Motor neuron (in vitro differentiated cells): ENCODE data around the gene KATNAL1. TPM values are rescaled to one million over a fixed set of nuclear protein-coding genes. Genes with fewer than 3 reads are reported as not detected.

Source experiments
- ATAC-seq, 8 experiments: fragments of 200-7000 bp; cut with Tn5 transposase; replicated peaks in 6 of 8; 2 replicates each; pipeline ENCODE4 v1.8.0; 2021; ENCODE audit warnings: mild to moderate bottlenecking in 8 of 8, moderate library complexity in 8 of 8
- H3K27ac ChIP-seq, 2 donors: fragments of 250-450 bp; sonication (Bioruptor Pico); 2 replicates each; pipeline ENCODE4 v1.9.0; 2021; ENCODE audit warnings: antibody characterized with exemption in 2 of 2, mild to moderate bottlenecking in 2 of 2, moderate library complexity in 1 of 2
- H3K4me1 ChIP-seq, 2 donors: fragments of 250-450 bp; sonication (Bioruptor Pico); replicated peaks in 1 of 2; 2 replicates each; pipeline ENCODE4 v1.6.1; 2021; ENCODE audit warnings: antibody characterized with exemption in 2 of 2, mild to moderate bottlenecking in 2 of 2, moderate library complexity in 1 of 2
- H3K4me3 ChIP-seq, 5 donors: fragments of 250-450 bp; sonication (Bioruptor Pico); 2 replicates each; pipeline ENCODE4 v1.9.0; 2021; ENCODE audit warnings: antibody characterized with exemption in 5 of 5, mild to moderate bottlenecking in 5 of 5, moderate library complexity in 4 of 5
- WGBS, 10 experiments: fragments of 450-650 bp; shearing (Covaris generic); methylation state at CpG; one replicate each; pipeline ENCODE4 v1.0.0; 2022; 5-methylcytosine and 5-hydroxymethylcytosine counted together
- in situ Hi-C, 9 experiments: fragments of 400-800 bp; cut with MboI; loops; one replicate each; pipeline ENCODE4 v1.15.0; 2021; ENCODE audit warnings: low sequenced_read_pairs in 9 of 9, low pct_unique_long_range_greater_than_20kb in 2 of 9; ENCODE audit not compliant: unreplicated experiment in 9 of 9
- total RNA-seq, 8 experiments: library from RNA; unstranded; fragments of 300-600 nt; gene quantifications; 2 replicates each; pipeline versions ENCODE4 v1.2.3 to v1.2.4, GENCODE V29; 2022

KATNAL1 gene
- total RNA-seq, 8 experiments from 2014 or later = 5.2 to 46.6 (median 36.6) TPM

DNA sequence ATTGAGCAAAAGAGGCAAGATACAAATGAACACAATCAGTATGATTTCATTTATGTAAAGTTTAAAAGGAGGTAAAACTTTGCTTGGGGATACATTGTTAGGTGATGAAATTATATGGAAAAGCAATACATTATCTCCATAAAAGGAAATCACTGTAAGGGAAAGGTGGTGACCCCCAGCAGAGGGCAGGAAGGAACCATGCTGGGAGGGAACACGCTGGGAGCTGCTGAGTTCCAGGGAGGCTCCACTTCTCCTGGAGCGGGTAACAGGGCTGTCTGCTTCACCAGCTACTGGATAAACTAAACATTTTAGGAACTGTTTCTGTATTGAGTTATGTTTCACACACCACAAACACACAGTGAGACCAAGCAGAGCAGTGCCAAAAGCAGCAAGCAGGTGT, 91.2 kb downstream of the KATNAL1 start:
- WGBS, 10 experiments = 75 to 89% (median 85%) methylated on average over 2 of the region's 2 CpGs; no CpG with 5 or more reads in 6 of the 10 experiments
- no peak overlapping the region for H3K27ac ChIP-seq
- no peak overlapping the region for H3K4me3 ChIP-seq
- in situ Hi-C loops = no loop called here
- ATAC-seq = no peak
- H3K4me1 ChIP-seq = peaks cover 3 to 16% of the 10 kb centered on the region in 2 donors

DNA sequence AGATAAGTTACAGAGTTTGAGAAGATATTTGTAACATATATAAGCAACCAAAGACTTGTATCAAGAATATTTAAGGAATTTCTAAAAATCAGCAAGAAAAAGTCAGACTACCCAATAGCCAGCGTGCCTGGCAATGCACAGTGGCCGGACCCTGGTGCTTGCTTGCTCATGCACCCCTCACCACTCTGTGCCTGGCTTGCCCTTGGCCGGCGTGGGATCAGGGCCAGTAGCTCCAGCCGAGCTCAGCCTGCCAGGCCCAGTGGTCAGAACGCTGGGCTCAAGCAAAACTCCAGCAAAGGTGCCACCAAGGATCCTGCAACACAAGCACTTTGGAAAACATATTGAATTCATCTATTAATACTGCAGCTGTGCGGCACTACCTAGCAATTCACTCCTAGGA, 95.1 kb downstream of the KATNAL1 start:
- H3K4me3 ChIP-seq = no peak overlapping the region
- H3K27ac ChIP-seq = no peak overlapping the region
- in situ Hi-C loops = no loop called here
- ATAC-seq = peak in 1 of 8 experiments; percentile 31
- H3K4me1 ChIP-seq = peaks cover 3 to 20% of the 10 kb centered on the region in 2 donors
- WGBS, 10 experiments = 80 to 100% (median 97%) methylated on average over 1 to 7 of the region's 7 CpGs; no CpG with 5 or more reads in 2 of the 10 experiments

DNA sequence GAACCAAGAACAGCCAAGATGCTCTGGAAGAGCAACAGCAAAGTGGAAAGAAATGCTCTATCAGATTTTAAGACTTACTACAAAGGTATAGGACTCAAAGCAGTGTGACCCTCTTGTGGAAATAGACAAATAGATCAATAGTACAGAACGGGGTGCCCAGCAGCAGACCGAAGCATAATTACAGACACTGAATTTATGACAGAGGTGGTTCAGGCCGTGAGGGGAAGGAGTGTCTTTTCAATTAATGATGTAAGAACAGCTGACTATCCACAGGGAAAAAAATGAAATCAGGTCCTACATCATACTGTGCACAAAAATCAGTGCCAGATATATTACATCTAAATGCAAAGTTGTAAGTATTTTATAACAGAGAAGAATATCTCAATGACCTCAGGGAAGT, 95.6 kb downstream of the KATNAL1 start:
- peaks cover 3 to 20% of the 10 kb centered on the region in 2 donors for H3K4me1 ChIP-seq
- in situ Hi-C loops = no loop called here
- no peak overlapping the region for H3K27ac ChIP-seq
- no peak overlapping the region for H3K4me3 ChIP-seq
- WGBS, 10 experiments = 20 to 88% (median 63%) methylated on average over 1 to 3 of the region's 3 CpGs; no CpG with 5 or more reads in 4 of the 10 experiments
- peak in 5 of 8 experiments; percentile 73 to 97 (median 87) for ATAC-seq

GRCh38 chr13:30204564-30204963, 102.8 kb downstream of the KATNAL1 start:
- Histone ChIP-seq H3K4me1 (peaks cover 0 to 7% of the 10 kb centered on the region in 2 donors), H3K27ac (no peak overlapping the region), H3K4me3 (no peak overlapping the region)
- no peak for ATAC-seq
- in situ Hi-C loops = no loop called here
- WGBS, 10 experiments = 82 to 100% (median 100%) methylated on average over 1 to 3 of the region's 3 CpGs; no CpG with 5 or more reads in 3 of the 10 experiments

- H3K27ac ChIP-seq = peak overlapping the region; percentile 11 to 55
- WGBS, 10 experiments = 0 to 100% (median 16%) methylated on average over 1 to 3 of the region's 3 CpGs; no CpG with 5 or more reads in 3 of the 10 experiments
- no peak overlapping the region for H3K4me3 ChIP-seq
- in situ Hi-C loops = no loop called here
- peaks cover 19 to 53% of the 10 kb centered on the region in 2 donors for H3K4me1 ChIP-seq
- peak in 5 of 8 experiments; percentile 99 to 100 (median 100) for ATAC-seq
Observed at GRCh38 chr13:30196025-30196424, 111.3 kb downstream of the KATNAL1 start.

- H3K27ac ChIP-seq = peak overlapping the region in 1 of 2 donors; percentile 55
- no peak overlapping the region for H3K4me3 ChIP-seq
- peaks cover 19 to 46% of the 10 kb centered on the region in 2 donors for H3K4me1 ChIP-seq
- in situ Hi-C loops = no loop called here
- 67 to 100% (median 94%) methylated on average over 1 to 6 of the region's 7 CpGs; no CpG with 5 or more reads in 4 of the 10 experiments for WGBS, 10 experiments
- no peak for ATAC-seq
Observed at GRCh38 chr13:30194906-30195305, 112.4 kb downstream of the KATNAL1 start.

- in situ Hi-C loops = no loop called here
- H3K27ac ChIP-seq = no peak overlapping the region
- 62 to 100% (median 75%) methylated on average over 1 to 10 of the region's 11 CpGs; no CpG with 5 or more reads in 1 of the 10 experiments for WGBS, 10 experiments
- ATAC-seq = no peak
- H3K4me1 ChIP-seq = peaks cover 19 to 46% of the 10 kb centered on the region in 2 donors
- no peak overlapping the region for H3K4me3 ChIP-seq
Observed at GRCh38 chr13:30193279-30194234, 113.8 kb downstream of the KATNAL1 start.

DNA sequence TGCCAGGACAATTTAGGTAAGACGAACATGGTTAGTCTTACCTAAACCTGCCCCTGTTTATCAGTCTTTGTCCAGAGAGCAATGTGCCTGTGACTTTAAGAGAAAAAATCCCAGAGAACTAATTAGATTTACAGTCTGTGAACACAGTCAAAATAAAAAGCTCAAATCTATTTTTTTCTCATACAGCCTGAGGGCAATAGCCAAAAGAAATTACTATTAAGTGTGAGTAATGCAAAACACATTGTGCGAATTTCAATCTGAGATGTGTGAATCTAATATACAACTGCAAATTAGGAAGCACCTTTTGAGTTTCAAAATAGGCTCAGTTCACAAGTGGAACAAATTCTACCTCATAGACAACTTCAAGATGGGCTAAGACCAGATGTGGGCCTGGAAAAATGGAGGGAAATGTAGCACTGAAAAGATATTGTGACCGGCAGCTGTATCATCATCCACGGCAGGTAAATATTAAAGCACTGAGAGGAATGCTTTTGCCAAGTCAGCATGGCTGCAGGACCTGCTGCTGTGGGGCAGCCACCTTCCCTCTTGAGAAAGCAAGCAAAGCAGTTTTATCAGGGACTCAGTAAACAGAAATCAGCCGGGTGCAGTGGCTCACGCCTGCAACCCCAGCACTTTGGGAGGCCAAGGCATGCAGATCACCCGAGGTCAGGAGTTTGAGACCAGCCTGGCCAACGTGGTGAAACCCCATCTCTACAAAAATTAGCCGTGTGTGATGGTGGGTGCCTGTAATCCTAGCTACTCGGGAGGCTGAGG, 114.8 kb downstream of the KATNAL1 start:
- no peak for ATAC-seq
- peaks cover 24 to 50% of the 10 kb centered on the region in 2 donors for H3K4me1 ChIP-seq
- 42 to 88% (median 79%) methylated on average over 2 to 9 of the region's 10 CpGs; no CpG with 5 or more reads in 2 of the 10 experiments for WGBS, 10 experiments
- peak overlapping the region in 1 of 2 donors; percentile 48 for H3K27ac ChIP-seq
- H3K4me3 ChIP-seq = no peak overlapping the region
- in situ Hi-C loops = no loop called here

DNA sequence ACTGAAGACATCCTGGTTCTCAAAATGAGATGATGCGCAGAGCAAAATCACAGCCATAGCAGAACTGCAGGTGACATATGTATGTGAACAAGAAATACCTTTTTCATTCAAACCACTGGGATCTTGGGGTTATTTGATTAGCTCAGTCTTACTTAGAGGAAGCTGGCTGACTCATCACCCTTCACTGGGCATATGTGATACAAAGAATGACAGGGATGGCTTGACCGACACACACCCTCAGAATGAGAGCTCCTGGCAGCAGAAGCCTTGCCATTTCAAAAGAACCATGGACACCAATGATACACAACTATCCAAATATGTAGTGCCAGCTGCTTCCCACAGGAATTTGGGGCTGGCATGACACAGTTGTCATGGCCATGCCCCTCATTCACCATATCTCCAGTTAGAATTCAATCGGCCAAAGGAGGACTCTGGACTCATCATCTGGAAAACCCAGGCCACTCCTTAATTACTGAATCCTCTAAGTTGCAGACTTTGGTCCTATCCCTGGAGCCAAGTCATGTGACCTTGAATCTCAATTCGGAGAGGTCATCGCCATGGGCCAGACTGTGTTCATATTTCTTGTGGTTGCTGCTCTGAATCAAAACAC, 115.8 kb downstream of the KATNAL1 start:
- ATAC-seq = peak in 2 of 8 experiments; percentile 29 to 35
- 86 to 100% (median 100%) methylated on average over 1 to 4 of the region's 5 CpGs; no CpG with 5 or more reads in 4 of the 10 experiments for WGBS, 10 experiments
- in situ Hi-C loops = no loop called here

DNA sequence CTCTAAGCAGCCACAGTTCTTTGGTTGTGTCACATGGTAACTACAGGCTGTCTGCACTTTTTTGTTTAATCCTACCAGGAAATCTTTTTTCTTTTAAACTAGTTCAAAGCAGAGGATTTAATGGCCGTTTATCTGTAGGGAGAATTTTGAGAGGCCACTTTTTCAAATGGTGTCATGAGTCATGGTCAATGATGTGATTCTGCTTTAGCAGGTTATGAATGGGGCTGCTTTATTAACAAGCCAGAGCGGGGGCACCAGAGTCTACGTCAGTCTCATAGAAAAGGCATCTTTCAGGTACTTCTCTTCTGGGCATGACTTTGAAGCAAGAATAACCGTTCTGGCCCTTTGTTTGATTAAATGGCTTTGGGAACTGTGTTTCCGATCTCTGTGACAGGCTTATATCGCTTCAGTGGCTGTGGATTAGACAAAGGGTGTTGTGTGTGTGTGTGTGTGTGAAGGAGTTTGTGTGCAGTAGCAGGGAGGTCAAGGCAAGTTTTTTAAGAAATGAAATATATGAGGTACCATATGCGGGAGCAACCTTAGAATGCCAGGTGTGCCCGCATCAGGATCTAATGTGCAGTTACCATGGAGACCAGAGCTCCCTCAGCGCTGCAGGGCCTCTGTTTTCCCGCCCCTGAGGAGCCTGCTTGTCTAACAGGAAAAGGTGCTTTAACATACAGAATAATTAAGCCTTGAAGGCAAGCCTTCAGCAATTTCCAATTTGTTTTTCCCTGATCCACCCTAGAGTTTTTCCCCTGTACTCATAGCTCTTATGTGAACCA, 120.5 kb downstream of the KATNAL1 start:
- H3K4me1 ChIP-seq = peaks cover 29 to 42% of the 10 kb centered on the region in 2 donors
- ATAC-seq = peak in 7 of 8 experiments; percentile 21 to 86 (median 75)
- H3K27ac ChIP-seq = peak overlapping the region; percentile 47 to 80
- WGBS, 10 experiments = 7 to 50% (median 25%) methylated on average over 1 to 7 of the region's 10 CpGs
- H3K4me3 ChIP-seq = peak overlapping the region in 2 of 5 donors; percentile 4 to 10
- in situ Hi-C loops = no loop called here

More for the DNA sequence above, 115.8 kb downstream of the KATNAL1 start:
- peaks cover 27 to 53% of the 10 kb centered on the region in 2 donors for H3K4me1 ChIP-seq
- no peak overlapping the region for H3K27ac ChIP-seq
- no peak overlapping the region for H3K4me3 ChIP-seq

- in situ Hi-C loops = no loop called here
- WGBS, 10 experiments = 32 to 80% (median 61%) methylated on average over 2 to 13 of the region's 13 CpGs; no CpG with 5 or more reads in 1 of the 10 experiments
- H3K27ac ChIP-seq = peak overlapping the region; percentile 92 to 94
- peak in 6 of 8 experiments; percentile 63 to 83 (median 74) for ATAC-seq
- no peak overlapping the region for H3K4me3 ChIP-seq
- H3K4me1 ChIP-seq = peaks cover 33 to 60% of the 10 kb centered on the region in 2 donors
Observed at GRCh38 chr13:30181888-30182651, 125.3 kb downstream of the KATNAL1 start.
